ENCODE results near the gene ZNF207. TPM values are rescaled to one million over a fixed set of nuclear protein-coding genes. Genes with fewer than 3 reads are reported as not detected.

Gene ZNF207
- 221 to 240 TPM (median 231 TPM) in 3 replicates for total RNA-seq

DNA sequence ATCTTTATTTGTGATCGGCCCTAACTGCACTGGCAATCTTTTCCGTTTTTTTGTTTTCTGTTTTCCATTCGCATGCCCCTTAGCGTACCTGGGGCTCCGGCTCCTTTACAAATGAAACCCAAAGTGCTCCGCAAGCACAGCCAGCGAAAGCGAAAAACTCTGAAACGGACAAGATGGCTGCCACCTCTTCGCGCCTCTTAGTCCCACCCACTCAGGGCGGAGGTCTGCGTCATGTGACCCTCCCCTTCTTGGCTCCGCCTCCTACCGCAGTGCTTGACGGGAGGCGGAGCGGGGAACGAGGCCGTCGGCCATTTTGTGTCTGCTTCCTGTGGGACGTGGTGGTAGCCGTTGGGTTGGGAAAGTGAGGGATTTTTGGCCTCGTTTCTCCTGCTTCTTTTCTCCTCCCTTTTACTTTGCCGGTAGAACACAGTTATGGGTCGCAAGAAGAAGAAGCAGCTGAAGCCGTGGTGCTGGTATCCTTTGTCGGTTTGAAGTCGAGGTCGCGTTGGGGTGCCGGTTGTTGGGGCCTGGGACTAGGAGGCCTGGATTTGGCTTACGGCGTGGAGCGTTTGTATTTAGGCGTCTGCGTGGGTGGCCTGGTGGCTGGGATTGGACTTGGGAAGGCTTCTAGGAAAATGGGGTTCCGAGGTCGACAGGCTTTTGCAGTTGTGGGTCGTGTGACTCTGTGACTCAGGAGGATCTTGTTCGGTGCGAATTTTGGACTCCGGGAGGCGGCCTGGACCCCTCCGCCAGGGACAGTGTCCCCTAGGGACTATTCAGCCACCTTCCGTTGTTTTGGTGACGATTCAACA is at the start of gene ZNF207:
ZNF207 (plus strand) TSS at position 304 of the 812 bp plus-strand sequence; CDS start at position 433, 129 bp downstream.
- Mint-ChIP-seq H3K9me3 (no peaks in the 10 kb centered on the region), H3K36me3 (peaks cover 4% of the 10 kb centered on the region), H3K4me1 (peaks cover 30% of the 10 kb centered on the region), H3K27me3 (ENCODE audit: low read depth) (no peaks in the 10 kb centered on the region), H3K27ac (peak within 1 kb of the TSS; percentile 99), H3K4me3 (peak within 1 kb of the TSS; percentile 95)
- no peak for TF ChIP-seq CTCF (IDR thresholded peaks at IDR 0.05; ENCODE audit: unreplicated experiment)
- peak; percentile 93 to 95 for DNase-seq (ENCODE audit: low spot score in 2 of 2, unreplicated experiment in 2 of 2)

GRCh38 chr17:32302037-32302436 is 47.9 kb upstream of the ZNF207 start:
- no peaks in the 10 kb centered on the region for H3K36me3 Mint-ChIP-seq
- TF ChIP-seq CTCF (IDR thresholded peaks at IDR 0.05; ENCODE audit: unreplicated experiment), result no peak
- H3K27me3 Mint-ChIP-seq (ENCODE audit: low read depth), result peaks cover under 1% of the 10 kb centered on the region
- H3K9me3 Mint-ChIP-seq, result no peaks in the 10 kb centered on the region
- H3K4me3 Mint-ChIP-seq, result no peak overlapping the region
- no peak for DNase-seq (ENCODE audit: low spot score in 2 of 2, unreplicated experiment in 2 of 2)
- H3K27ac Mint-ChIP-seq, result no peak overlapping the region
- peaks cover 34% of the 10 kb centered on the region for H3K4me1 Mint-ChIP-seq

- no peak for TF ChIP-seq CTCF (IDR thresholded peaks at IDR 0.05; ENCODE audit: unreplicated experiment)
- peaks cover 6% of the 10 kb centered on the region for H3K27me3 Mint-ChIP-seq (ENCODE audit: low read depth)
- no peaks in the 10 kb centered on the region for H3K9me3 Mint-ChIP-seq
- DNase-seq (ENCODE audit: low spot score in 2 of 2, unreplicated experiment in 2 of 2), result no peak
- no peaks in the 10 kb centered on the region for H3K36me3 Mint-ChIP-seq
- peak overlapping the region; percentile 22 for H3K27ac Mint-ChIP-seq
- H3K4me3 Mint-ChIP-seq, result no peak overlapping the region
- H3K4me1 Mint-ChIP-seq, result peaks cover 34% of the 10 kb centered on the region
Observed at GRCh38 chr17:32302860-32303649, 46.9 kb upstream of the ZNF207 start.

DNA sequence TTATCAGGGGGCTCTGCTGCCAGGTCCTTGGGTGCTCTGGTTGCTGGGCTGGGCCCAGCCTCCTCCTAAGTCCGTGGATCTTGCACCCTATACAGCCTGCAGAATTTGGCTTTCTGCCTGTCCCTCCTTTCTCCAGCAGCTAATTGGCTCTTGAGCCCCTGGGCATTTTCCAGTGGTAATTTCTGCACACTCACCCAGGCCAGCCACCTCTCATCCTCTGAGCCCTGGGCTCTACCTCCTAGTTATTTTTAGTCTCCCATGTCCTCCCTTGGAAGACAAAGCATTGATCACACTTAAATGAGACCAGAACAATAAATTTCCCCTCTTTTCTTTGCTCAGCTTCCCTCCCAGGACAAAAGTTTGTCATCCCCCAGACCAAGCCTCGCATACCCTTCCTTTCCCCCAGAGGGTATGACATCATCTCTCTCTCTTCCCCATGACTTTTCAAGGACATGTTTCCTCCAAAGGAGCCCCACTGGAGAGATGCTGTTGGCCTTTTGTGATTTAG is 46.1 kb upstream of the ZNF207 start:
- no peaks in the 10 kb centered on the region for H3K9me3 Mint-ChIP-seq
- DNase-seq (ENCODE audit: low spot score in 2 of 2, unreplicated experiment in 2 of 2), result no peak
- TF ChIP-seq CTCF (IDR thresholded peaks at IDR 0.05; ENCODE audit: unreplicated experiment), result no peak
- H3K4me3 Mint-ChIP-seq, result no peak overlapping the region
- peaks cover 31% of the 10 kb centered on the region for H3K4me1 Mint-ChIP-seq
- H3K36me3 Mint-ChIP-seq, result no peaks in the 10 kb centered on the region
- peak overlapping the region; percentile 18 for H3K27ac Mint-ChIP-seq
- peaks cover 7% of the 10 kb centered on the region for H3K27me3 Mint-ChIP-seq (ENCODE audit: low read depth)

GRCh38 chr17:32305049-32305448 is 44.9 kb upstream of the ZNF207 start:
- Mint-ChIP-seq H3K4me3 (no peak overlapping the region), H3K27me3 (ENCODE audit: low read depth) (peaks cover 10% of the 10 kb centered on the region), H3K36me3 (no peaks in the 10 kb centered on the region), H3K4me1 (peaks cover 26% of the 10 kb centered on the region), H3K27ac (no peak overlapping the region), H3K9me3 (no peaks in the 10 kb centered on the region)
- DNase-seq (ENCODE audit: low spot score in 2 of 2, unreplicated experiment in 2 of 2), result no peak
- no peak for TF ChIP-seq CTCF (IDR thresholded peaks at IDR 0.05; ENCODE audit: unreplicated experiment)
